ENCODE data around the gene GRK4.

Gene GRK4

GRCh38 chr4:3007724-3008123, 44.4 kb downstream of the GRK4 start:
- TF ChIP-seq CTCF (conservative IDR thresholded peaks at IDR 0.05; ENCODE audit: low read length) (no peak), EZH2phosphoT487 (IDR thresholded peaks at IDR 0.05; ENCODE audit: borderline replicate concordance) (no peak)
- no peak overlapping the region for H3K4me3 ChIP-seq (ENCODE audit: low read length, poor library complexity, severe bottlenecking)
- H3K9ac ChIP-seq (ENCODE audit: low read depth, low read length, poor library complexity, severe bottlenecking): no peak overlapping the region
- no peaks in the 10 kb centered on the region for H3K4me1 ChIP-seq (ENCODE audit: insufficient read depth, low read length, poor library complexity, severe bottlenecking)
- H3K79me2 ChIP-seq (ENCODE audit: insufficient read depth, low read length): no peaks in the 10 kb centered on the region
- H3K36me3 ChIP-seq (ENCODE audit: insufficient read depth, low read length): no peaks in the 10 kb centered on the region
- H3K4me2 ChIP-seq (ENCODE audit: low read depth, low read length, poor library complexity, severe bottlenecking): no peak overlapping the region
- H3K27me3 ChIP-seq (ENCODE audit: insufficient read depth, low read length, poor library complexity, severe bottlenecking): no peaks in the 10 kb centered on the region
- no peaks in the 10 kb centered on the region for H4K20me1 ChIP-seq (ENCODE audit: insufficient read depth, low read length, poor library complexity, severe bottlenecking)
- H3K9me3 ChIP-seq (ENCODE audit: insufficient read depth, low read depth, low read length): no peaks in the 10 kb centered on the region
- H2AFZ ChIP-seq (ENCODE audit: low read length): no peak overlapping the region
- no peaks in the 10 kb centered on the region for H3F3A ChIP-seq (ENCODE audit: low read depth)
- no peaks in the 10 kb centered on the region for H3K9me2 ChIP-seq (replicated peaks; ENCODE audit: low read depth, low read length)

- H3F3A ChIP-seq (ENCODE audit: low read depth): no peaks in the 10 kb centered on the region
- no peak overlapping the region for H2AFZ ChIP-seq (ENCODE audit: low read length)
- H3K4me1 ChIP-seq (ENCODE audit: insufficient read depth, low read length, poor library complexity, severe bottlenecking): no peaks in the 10 kb centered on the region
- H3K9me2 ChIP-seq (replicated peaks; ENCODE audit: low read depth, low read length): no peaks in the 10 kb centered on the region
- H3K4me2 ChIP-seq (ENCODE audit: low read depth, low read length, poor library complexity, severe bottlenecking): no peak overlapping the region
- TF ChIP-seq EZH2phosphoT487 (IDR thresholded peaks at IDR 0.05; ENCODE audit: borderline replicate concordance): no peak
- H3K9ac ChIP-seq (ENCODE audit: low read depth, low read length, poor library complexity, severe bottlenecking): no peak overlapping the region
- no peaks in the 10 kb centered on the region for H3K79me2 ChIP-seq (ENCODE audit: insufficient read depth, low read length)
- no peaks in the 10 kb centered on the region for H4K20me1 ChIP-seq (ENCODE audit: insufficient read depth, low read length, poor library complexity, severe bottlenecking)
- H3K4me3 ChIP-seq (ENCODE audit: low read length, poor library complexity, severe bottlenecking): no peak overlapping the region
- H3K27me3 ChIP-seq (ENCODE audit: insufficient read depth, low read length, poor library complexity, severe bottlenecking): no peaks in the 10 kb centered on the region
- no peaks in the 10 kb centered on the region for H3K36me3 ChIP-seq (ENCODE audit: insufficient read depth, low read length)
- H3K9me3 ChIP-seq (ENCODE audit: insufficient read depth, low read depth, low read length): no peaks in the 10 kb centered on the region
These were observed 46.1 kb downstream of the GRK4 start for GRCh38 chr4:3009422-3009821.

GRCh38 chr4:3010577-3010976, 47.2 kb downstream of the GRK4 start:
- no peak for TF ChIP-seq CTCF (conservative IDR thresholded peaks at IDR 0.05; ENCODE audit: low read length)
- no peak for TF ChIP-seq EZH2phosphoT487 (IDR thresholded peaks at IDR 0.05; ENCODE audit: borderline replicate concordance)
- H3K4me1 ChIP-seq (ENCODE audit: insufficient read depth, low read length, poor library complexity, severe bottlenecking): no peaks in the 10 kb centered on the region
- H3K9me2 ChIP-seq (replicated peaks; ENCODE audit: low read depth, low read length): no peaks in the 10 kb centered on the region
- H2AFZ ChIP-seq (ENCODE audit: low read length): no peak overlapping the region
- no peaks in the 10 kb centered on the region for H3K9me3 ChIP-seq (ENCODE audit: insufficient read depth, low read depth, low read length)
- no peaks in the 10 kb centered on the region for H3K27me3 ChIP-seq (ENCODE audit: insufficient read depth, low read length, poor library complexity, severe bottlenecking)
- no peaks in the 10 kb centered on the region for H3K36me3 ChIP-seq (ENCODE audit: insufficient read depth, low read length)
- H3K4me2 ChIP-seq (ENCODE audit: low read depth, low read length, poor library complexity, severe bottlenecking): no peak overlapping the region
- H3K4me3 ChIP-seq (ENCODE audit: low read length, poor library complexity, severe bottlenecking): no peak overlapping the region
- H4K20me1 ChIP-seq (ENCODE audit: insufficient read depth, low read length, poor library complexity, severe bottlenecking): no peaks in the 10 kb centered on the region
- H3K9ac ChIP-seq (ENCODE audit: low read depth, low read length, poor library complexity, severe bottlenecking): no peak overlapping the region
- no peaks in the 10 kb centered on the region for H3K79me2 ChIP-seq (ENCODE audit: insufficient read depth, low read length)
- no peaks in the 10 kb centered on the region for H3F3A ChIP-seq (ENCODE audit: low read depth)

- Histone ChIP-seq H3K9ac (ENCODE audit: low read depth, low read length, poor library complexity, severe bottlenecking) (no peak overlapping the region), H3K36me3 (ENCODE audit: insufficient read depth, low read length) (no peaks in the 10 kb centered on the region), H3F3A (ENCODE audit: low read depth) (no peaks in the 10 kb centered on the region), H2AFZ (ENCODE audit: low read length) (no peak overlapping the region), H3K4me1 (ENCODE audit: insufficient read depth, low read length, poor library complexity, severe bottlenecking) (no peaks in the 10 kb centered on the region), H3K79me2 (ENCODE audit: insufficient read depth, low read length) (no peaks in the 10 kb centered on the region), H3K4me3 (ENCODE audit: low read length, poor library complexity, severe bottlenecking) (no peak overlapping the region), H3K9me2 (replicated peaks; ENCODE audit: low read depth, low read length) (no peaks in the 10 kb centered on the region), H3K9me3 (ENCODE audit: insufficient read depth, low read depth, low read length) (no peaks in the 10 kb centered on the region), H4K20me1 (ENCODE audit: insufficient read depth, low read length, poor library complexity, severe bottlenecking) (no peaks in the 10 kb centered on the region), H3K4me2 (ENCODE audit: low read depth, low read length, poor library complexity, severe bottlenecking) (no peak overlapping the region), H3K27me3 (ENCODE audit: insufficient read depth, low read length, poor library complexity, severe bottlenecking) (no peaks in the 10 kb centered on the region)
- TF ChIP-seq CTCF (conservative IDR thresholded peaks at IDR 0.05; ENCODE audit: low read length) (no peak), EZH2phosphoT487 (IDR thresholded peaks at IDR 0.05; ENCODE audit: borderline replicate concordance) (no peak)
These were observed 47.6 kb downstream of the GRK4 start for GRCh38 chr4:3010998-3011397.

Data from Loucy (cell line).